HG03108 (cell line): ENCODE measurements around the gene PRDM10.
"Not testable (repeated sequence)": the region's sequence is repeated elsewhere in the genome, so short reads cannot be mapped to it uniquely, and the experiment has no call there.

Experiments used
- ATAC-seq: cut with Tn5 transposase; IDR thresholded peaks from one replicate; pipeline ENCODE4 v1.9.1; 2021; ENCODE audit warnings: moderate library complexity; ENCODE audit not compliant: unreplicated experiment

Gene PRDM10

DNA sequence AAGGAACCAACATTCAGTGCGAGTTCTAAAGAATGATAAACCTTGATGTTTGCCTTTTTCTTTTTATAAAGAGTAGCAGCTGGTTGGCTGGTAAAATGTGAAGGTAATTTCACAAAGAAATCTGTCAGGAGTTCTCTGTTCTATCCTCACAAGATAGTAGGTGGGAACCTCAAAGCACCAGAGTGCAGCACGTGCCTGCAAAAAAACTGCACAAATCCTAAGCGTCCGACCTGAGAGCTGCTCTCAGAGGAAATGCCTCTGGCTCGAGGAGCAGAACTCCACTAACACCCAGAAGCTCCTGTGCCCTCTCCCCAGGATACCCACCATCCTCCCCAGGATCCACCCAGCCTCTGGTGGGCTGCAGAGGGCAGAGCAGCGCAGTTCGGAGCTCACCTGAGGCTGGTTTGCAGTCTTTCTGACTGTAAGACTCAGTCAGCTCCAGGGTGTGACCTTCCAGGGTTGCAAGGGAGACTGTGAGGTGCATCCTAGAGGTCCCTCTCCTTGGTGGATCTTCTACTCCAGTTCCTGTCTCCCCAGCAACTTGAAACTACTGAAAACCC is 23.5 kb downstream of the PRDM10 start:
- ATAC-seq, result no peak

DNA sequence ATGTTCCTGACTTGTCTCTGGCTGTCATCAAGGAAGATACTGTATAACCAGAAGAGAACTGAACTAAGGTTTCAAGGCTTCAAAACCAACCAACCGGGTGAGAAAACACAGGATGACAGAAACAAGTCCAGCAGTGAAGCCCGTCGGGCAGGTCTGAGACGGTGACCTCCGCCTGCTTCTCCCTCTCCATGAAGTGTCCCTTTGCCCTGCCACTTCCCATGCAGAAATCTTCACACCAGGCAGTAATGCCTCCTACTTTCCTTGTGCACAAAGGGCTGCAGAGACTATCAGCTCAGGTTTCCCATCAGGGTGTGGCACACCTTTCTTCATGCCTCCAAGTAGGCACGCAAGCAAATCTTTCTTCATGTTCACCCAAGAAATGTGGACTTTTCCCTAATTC is 24.2 kb downstream of the PRDM10 start:
- no peak for ATAC-seq

DNA sequence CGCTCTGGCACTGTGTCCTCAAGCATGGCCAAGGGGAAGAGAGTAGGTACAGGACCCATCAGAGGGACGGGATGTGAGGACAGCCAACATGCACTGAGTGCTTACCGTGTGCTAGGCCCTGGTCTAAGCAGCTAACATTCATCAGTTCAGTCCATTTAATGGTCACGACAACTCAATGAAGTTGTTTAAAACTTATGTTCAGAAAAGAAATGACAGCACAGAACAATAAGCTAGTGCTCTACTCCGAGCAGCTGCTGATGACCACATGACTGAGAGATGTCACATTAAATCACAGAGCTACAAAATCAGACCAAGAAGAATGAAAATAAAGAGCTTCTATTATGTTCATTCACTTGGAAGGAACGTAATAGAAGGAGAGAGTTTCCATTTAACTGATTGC is 26.3 kb downstream of the PRDM10 start:
- no peak for ATAC-seq

DNA sequence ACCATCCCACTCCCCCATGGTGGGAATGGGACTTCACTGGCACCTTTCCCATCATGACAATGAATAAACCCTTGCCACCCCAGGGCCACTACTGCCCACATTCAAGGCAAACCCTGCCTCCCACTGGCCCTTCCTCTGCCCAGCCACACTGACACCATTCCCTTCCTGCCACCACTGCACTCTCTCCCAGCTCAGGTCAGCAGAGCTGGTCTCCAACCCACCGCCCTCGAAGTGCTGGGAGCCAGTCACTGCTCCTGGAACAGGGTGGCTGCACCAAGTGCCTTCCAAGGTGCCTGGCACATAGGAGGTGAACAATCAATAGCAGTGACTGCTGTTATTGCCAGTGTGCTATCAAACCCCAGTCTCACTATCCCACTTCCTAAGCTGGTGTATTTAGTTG is 27.1 kb downstream of the PRDM10 start:
- no peak for ATAC-seq

DNA sequence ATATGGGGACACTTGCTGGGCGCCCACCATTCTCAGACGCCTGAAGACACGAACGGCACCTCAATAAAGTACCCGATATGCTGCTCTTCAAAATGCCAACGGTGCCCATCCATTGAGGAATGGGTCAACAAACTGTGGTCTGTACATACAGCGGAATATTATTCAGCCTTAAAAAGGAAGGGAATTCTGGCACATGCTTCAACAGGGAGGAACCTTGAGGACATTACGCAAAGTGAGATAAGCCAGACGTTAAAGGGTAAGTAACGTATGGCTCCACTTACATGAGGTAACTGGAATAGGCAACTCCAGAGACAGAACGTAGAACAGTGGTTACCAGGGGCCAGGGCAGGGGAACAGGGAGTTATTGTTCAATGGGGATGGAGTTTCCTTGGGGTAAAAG is 28.0 kb downstream of the PRDM10 start:
- ATAC-seq, result no peak

DNA sequence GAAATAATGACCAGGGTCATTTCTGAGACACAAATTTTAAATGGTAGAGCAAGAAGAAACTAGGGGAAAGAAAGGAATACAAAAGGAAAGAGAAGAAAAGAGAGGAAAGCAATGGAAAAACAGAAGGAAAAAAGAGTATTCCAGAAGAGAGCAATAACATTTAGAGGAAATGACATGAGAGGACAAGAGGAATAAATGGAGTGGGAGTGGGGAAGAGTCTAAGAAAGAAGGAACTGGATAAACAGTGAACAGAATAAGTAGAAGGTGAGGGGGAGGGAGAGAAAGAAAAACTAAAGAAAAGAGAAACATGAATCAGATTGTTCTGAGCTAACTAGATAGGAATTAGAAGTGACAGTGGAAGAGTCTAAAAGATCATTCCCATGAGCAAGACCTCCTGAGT is 28.4 kb downstream of the PRDM10 start:
- no peak for ATAC-seq

DNA sequence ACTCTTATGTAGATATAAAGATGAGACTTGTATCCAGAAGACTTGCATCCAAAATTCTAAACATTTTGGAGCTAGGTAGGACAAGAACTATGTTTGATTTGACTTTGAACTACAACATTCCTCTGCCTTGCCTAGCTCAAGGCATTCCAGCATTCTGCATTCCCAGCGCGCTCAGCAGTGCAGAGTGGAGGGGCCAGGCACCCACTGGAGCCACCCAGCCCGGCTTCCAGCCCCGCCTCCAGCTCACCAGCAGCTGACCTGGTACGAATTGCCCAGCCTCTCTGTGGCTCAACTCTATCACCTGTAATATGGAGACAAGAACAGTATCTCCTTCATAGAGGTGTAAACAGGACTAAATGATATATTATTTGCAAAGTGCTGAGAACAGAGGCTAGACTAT is 28.8 kb downstream of the PRDM10 start:
- no peak for ATAC-seq

DNA sequence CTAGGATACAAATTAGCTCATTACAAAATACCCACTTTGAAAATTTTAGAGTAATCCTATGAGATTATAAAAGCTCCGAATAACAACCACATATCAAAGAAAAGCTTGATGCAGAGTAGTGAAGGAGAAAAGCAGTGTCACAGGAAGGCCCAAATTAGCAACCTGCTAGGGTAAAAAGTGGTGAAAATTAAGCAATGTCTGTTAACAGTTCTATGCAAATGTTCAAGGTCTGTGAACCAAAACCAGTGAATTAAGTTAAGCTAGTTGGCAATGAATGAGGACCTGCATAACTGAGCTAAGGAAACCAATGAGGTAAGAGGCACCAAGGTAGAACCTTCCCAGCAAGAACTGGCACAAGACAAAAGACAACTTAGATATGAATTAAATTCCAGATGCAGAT is 29.6 kb downstream of the PRDM10 start:
- ATAC-seq, result peak; percentile 74

DNA sequence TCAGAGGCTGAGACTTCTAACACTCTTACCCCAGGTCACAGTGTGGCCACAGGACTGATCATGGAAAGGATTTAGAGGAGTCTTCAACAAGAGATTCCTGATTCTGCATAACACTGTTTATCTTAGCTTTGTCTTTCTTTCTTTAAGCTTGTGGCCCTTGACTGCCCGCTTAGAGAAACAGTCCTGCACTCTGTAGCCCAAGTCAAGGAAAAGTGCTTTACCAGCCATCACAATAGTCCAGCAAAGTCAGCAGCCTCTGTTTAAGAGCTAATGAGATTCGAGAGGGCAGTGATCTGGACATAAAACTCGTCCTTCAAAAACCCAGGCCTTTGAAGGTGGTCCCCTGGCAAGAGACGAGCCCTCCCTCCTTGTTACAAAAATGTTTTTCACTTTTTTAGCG is 30.0 kb downstream of the PRDM10 start:
- ATAC-seq, result no peak

DNA sequence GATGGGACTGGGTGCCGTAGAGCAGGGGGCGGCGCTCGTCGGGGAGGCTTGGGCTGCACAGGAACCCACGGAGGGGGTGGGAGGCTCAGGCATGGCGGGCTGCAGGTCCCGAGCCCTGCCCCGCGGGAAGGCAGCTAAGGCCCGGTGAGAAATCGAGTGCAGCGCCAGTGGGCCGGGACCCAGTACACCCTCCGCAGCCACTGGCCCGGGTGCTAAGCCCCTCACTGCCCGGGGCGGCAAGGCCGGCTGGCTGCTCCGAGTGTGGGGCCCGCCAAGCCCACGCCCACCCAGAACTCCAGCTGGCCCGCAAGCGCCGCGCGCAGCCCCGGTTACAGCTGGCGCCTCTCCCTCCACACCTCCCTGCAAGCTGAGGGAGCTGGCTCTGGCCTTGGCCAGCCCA is 30.8 kb downstream of the PRDM10 start:
- not testable (repeated sequence) for ATAC-seq

DNA sequence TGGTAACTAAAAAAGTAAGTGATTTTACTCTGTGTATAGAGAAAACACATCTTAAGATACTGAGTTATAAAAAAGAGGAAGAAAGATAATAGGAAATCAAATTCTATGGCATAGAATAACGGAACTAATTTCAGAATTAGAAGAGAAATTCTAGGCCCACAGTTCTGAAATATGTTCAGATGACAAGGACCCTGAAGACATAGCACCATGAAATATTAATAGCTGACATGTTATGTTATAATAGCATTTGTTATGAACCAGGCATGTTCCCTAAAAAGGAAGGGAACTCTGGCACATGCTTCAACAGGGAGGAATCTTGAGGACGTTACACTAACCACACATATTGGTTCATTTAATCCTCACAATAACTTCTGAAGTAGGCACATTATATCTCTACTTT is 32.7 kb downstream of the PRDM10 start:
- no peak for ATAC-seq

DNA sequence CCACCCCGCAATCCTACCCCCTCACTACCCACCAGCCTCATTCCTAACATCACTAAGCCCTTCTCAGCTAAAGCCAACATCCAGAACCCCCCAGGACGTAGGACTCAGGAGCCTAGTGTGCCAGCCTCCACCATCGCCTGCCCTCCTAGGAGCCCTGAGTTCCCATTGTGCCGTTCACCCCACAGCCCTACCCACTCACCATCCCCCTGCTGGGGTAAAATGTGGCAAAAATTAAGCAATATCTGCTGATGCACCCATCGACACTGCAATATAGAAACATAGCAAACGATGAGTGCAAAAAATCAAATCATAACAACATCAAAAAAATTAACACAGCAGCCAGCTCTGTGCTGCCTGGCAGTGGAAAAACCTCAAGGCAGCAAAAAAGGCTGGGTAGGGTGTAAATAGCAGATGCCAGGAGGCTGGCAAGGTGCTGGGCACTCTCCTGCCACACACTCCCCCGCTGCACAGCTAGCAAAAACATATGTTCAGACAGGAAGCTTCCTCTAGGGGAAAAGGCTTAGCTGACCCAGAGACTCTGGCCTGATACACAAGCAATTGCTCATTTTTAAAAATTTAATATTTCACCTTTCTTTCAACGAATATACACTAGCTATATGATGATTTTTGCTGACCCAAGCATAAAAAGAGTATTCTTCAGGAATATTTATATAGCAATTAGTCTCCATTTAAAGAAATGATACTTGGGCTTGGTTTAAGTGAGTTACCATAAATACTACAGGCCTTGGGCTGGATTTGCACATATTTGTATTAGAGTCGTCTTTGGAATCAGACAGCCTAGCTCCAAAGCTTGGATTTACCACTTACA is 33.8 kb downstream of the PRDM10 start:
- ATAC-seq, result no peak

DNA sequence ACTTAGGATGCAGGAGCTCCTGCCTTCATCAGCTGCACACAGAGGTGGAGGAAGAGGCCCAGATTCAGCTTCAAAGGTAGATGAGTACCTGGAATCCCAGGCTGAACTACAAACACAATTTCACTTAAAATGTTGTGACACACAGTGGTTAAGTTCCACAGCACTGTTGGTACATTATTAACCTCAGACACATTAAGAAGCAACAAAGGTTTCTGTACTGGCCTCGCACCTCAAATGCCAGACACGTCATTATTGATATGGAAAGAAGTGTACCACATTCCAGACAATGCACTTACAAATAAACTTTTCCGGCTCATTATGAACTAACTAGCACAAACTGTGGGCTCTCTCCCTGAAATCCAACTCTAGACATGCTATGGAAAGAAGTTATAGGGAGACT is 34.6 kb downstream of the PRDM10 start:
- ATAC-seq, result no peak

DNA sequence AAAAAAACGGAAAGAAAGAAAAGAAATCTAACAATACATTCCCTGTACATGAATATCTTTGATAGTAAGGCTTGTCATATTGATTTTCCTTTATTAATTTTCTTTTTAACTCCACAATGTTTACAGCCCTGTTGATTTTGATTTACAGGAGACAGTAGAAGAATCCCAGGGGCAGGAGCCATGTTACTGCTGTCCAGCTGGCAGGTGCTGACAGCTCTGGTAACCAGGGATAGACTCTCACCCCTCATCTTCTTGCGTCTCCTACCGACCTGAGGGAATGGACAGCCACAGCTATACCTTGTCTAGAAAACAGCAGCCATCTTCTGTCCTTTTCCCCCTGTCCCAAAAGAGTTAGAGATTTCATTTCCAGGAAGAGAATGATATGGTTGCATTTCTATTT is 37.4 kb downstream of the PRDM10 start:
- no peak for ATAC-seq

DNA sequence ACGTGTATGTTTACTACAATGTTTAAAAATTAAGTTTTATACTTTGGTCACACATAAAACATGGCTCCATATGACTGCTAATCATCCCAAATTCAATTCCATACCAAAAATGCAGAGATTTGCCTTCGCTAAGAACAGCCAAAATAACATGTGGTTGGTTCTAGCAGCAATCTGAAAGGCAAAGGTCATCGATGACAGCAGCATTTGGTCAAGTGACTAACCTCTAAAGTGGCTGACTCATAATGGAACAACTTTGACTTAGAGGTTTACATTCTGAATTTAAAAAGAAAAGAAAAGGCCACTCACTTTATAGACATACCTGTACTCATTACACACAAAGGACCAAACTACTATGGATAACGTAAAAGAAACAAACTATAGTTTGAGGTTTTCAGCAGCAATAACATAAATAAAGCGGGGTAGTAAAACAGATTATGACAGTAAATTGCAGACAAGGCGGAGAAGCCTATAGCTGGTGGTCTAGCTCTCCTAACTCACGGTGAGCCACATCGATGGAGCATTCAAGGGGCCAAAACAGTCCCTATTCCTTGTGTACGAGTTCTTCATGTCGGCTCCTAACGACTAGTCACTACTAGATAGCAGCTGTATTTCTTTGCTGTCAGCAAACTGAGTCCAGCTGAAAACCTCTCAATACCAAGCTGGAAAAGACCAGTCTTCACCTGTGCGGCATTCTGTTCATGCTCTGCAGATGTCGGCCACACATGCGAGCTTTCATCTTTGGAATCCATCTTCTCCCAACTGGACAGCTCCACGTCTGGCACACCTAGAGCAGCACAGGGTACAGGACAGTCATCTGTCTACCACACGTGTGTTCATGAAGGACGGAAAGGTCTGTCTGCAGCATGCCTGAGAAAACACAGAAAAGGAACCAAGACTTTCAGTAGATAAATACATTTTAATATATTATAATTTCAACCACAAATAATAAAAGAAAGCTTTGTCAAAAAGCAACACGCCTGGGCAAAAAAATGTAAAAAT is 42.1 kb downstream of the PRDM10 start:
- ATAC-seq, result peak; percentile 92

DNA sequence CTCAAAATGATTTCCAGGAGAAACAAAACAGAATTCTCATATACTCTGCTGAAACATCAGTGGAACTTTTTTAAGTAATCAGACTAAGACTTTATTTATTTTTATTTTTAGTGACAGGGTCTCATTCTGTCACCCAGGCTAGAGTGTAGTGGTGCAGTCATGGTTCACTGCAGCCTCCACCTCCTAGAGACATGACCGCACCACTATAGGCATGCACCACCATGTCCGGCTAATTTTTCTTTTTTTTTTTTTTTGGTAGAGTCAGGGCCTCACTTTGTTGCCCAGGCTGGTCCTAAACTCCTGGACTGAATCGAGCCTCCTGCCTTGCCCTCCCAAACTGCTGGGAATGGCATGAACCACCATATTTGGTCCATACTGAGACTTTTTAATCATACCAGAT is 42.9 kb downstream of the PRDM10 start:
- ATAC-seq, result no peak

DNA sequence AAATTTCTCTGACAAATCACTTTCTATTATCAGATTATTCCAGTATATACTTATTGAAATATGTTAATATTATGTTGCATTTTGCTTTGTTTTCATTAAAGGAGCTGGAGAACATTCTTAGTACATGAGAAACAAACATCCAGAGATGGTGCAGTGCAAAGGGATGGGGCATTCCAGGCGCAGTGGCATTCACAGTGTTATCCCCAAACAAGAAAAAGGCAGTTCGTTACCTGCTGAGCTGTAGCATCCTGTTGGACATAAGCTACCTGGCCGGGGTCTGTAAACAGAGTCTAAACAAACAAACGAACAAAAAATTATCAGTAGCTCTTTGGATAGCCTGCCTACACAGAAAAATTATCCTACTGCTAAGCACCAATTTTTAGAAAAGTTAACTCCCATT is 47.4 kb downstream of the PRDM10 start:
- no peak for ATAC-seq

DNA sequence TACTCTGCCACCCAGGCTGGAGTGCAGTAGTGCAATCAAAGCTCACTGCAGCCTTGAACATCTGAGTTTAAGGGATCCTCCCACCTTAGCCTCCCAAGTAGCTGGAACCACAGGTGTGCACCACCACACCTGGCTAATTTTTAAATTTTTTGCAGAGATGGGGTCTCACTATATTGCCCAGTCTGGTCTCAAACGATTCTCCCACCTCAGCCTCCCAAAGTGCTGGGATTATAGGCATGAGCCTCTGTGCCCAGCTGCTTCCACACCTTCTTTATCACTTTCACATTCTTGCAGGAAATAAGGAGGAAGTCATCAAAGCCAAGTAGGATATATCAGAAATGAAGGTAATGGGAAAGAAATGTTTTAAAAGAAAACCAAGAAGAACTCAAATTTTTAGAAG is 47.9 kb downstream of the PRDM10 start:
- not testable (repeated sequence) for ATAC-seq

DNA sequence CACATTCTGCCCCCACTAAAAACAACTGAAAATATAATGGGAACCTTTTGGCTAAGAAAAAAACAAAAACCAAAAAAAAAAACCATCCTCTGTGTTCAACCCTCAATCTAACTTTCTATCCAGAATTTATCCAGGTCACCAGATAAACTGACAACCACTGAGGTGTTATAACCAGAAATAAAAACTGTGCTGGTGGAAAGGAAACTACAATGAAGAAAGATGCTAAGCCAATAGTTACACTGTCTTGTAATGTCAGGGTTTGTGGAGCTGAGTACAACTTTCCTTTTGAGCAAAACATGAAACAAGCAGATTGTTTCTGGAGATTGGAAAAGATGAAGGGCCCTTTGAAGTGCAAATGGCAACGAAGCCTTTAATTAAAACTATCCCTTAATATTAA is 50.8 kb downstream of the PRDM10 start:
- ATAC-seq, result no peak

DNA sequence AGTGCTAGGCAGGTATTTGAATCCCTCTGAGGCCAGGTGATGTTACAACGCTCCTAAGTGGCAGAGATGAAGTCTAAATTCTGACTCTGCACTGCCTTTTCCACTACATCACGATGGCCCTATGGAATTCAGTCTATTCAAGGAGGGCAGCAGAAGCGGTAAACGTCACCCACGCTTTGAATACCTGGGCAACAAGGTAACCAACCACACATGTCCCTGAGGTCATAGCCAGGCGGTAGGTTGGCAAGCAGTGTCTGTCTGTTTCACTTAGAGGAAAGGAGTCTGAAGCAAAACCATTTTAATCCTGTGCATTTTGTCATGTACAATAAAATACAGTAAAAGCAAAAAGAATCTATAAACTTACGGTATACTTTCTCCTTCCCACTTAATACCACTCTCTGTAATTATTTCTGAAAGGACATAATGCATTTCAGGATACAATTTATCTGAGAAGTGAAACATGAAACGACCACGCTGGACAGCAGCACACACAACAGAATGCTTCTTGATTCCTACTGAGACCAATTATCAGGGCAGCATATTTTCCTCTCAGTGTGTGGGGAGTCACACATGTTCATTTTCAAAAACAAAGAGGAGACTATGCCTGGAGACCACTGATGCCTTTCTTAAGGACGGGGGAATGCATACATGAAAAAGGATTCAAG is 51.3 kb downstream of the PRDM10 start:
- no peak for ATAC-seq
